Loucy (cell line): Measurements from ENCODE around the gene NKTR.

Source experiments
- CTCF ChIP-seq: fragments of 200-600 bp; sonication (generic); conservative IDR thresholded peaks from 2 replicates; pipeline ENCODE4 v1.5.1; 2014; ENCODE audit warnings: mild to moderate bottlenecking, antibody characterized with exemption, low read length
- EZH2phosphoT487 ChIP-seq: fragments of 200-600 bp; IDR thresholded peaks from 2 replicates; pipeline ENCODE4 v1.6.1; 2018; ENCODE audit warnings: antibody characterized with exemption, mild to moderate bottlenecking, moderate library complexity, borderline replicate concordance

- TF ChIP-seq CTCF (no peak), EZH2phosphoT487 (no peak)
These were observed 6.9 kb upstream of the NKTR start for GRCh38 chr3:42593635-42594034.
